Measurements from ENCODE around the gene KLF2. TPM values are rescaled to one million over a fixed set of nuclear protein-coding genes. Genes with fewer than 3 reads are reported as not detected.

Gene KLF2
- total RNA-seq, 1 experiment from 2014 or later, result 1.9 TPM

GRCh38 chr19:16290692-16291091, 33.9 kb upstream of the KLF2 start:
- Histone ChIP-seq H3K9me3 (ENCODE audit: low read depth, low read length, poor library complexity, severe bottlenecking) (no peaks in the 10 kb centered on the region), H3K27ac (ENCODE audit: low read depth, low read length, poor library complexity, severe bottlenecking) (no peak overlapping the region), H3K36me3 (ENCODE audit: insufficient read depth, low read length, poor library complexity, severe bottlenecking) (no peaks in the 10 kb centered on the region), H3K4me1 (ENCODE audit: insufficient read depth, low read length, poor library complexity, severe bottlenecking) (peaks cover 6% of the 10 kb centered on the region), H3K4me3 (ENCODE audit: low read depth, low read length, poor library complexity, severe bottlenecking) (no peak overlapping the region), H3K27me3 (replicated peaks; ENCODE audit: insufficient read depth, low read depth, low read length, poor library complexity) (no peaks in the 10 kb centered on the region)
- DNase-seq (ENCODE audit: low spot score), result no peak
- BruUV-seq (replicated peaks), result no TSS peak
- POLR2A ChIA-PET (ENCODE audit: low non-redundant PET), result no interaction called here
- intact Hi-C loops (cut with micrococcal nuclease; ENCODE audit: unreplicated experiment), result no loop called here
- TF ChIP-seq CTCF (conservative IDR thresholded peaks at IDR 0.05; ENCODE audit: low read depth, low read length) (no peak), EZH2 (IDR thresholded peaks at IDR 0.05; ENCODE audit: borderline replicate concordance, low read depth, low read length, poor library complexity, severe bottlenecking) (no peak)
- CTCF ChIA-PET, result no interaction called here

- no TSS peak for BruUV-seq (replicated peaks)
Measured at GRCh38 chr19:16293118-16294091, 31.2 kb upstream of the KLF2 start.

GRCh38 chr19:16295057-16295456, 29.6 kb upstream of the KLF2 start:
- intact Hi-C loops (cut with micrococcal nuclease; ENCODE audit: unreplicated experiment), result no loop called here

More at GRCh38 chr19:16293118-16294091, 31.2 kb upstream of the KLF2 start:
- ChIA-PET CTCF (no interaction called here), POLR2A (ENCODE audit: low non-redundant PET) (no interaction called here)
- no peaks in the 10 kb centered on the region for H3K27me3 ChIP-seq (replicated peaks; ENCODE audit: insufficient read depth, low read depth, low read length, poor library complexity)
- H3K4me1 ChIP-seq (ENCODE audit: insufficient read depth, low read length, poor library complexity, severe bottlenecking), result no peaks in the 10 kb centered on the region
- H3K27ac ChIP-seq (ENCODE audit: low read depth, low read length, poor library complexity, severe bottlenecking), result no peak overlapping the region
- H3K36me3 ChIP-seq (ENCODE audit: insufficient read depth, low read length, poor library complexity, severe bottlenecking), result no peaks in the 10 kb centered on the region
- intact Hi-C loops (cut with micrococcal nuclease; ENCODE audit: unreplicated experiment), result no loop called here
- DNase-seq (ENCODE audit: low spot score), result no peak
- no peak overlapping the region for H3K4me3 ChIP-seq (ENCODE audit: low read depth, low read length, poor library complexity, severe bottlenecking)
- H3K9me3 ChIP-seq (ENCODE audit: low read depth, low read length, poor library complexity, severe bottlenecking), result no peaks in the 10 kb centered on the region
- TF ChIP-seq EZH2 (IDR thresholded peaks at IDR 0.05; ENCODE audit: borderline replicate concordance, low read depth, low read length, poor library complexity, severe bottlenecking) (no peak), CTCF (conservative IDR thresholded peaks at IDR 0.05; ENCODE audit: low read depth, low read length) (no peak)

More at GRCh38 chr19:16295057-16295456, 29.6 kb upstream of the KLF2 start:
- BruUV-seq (replicated peaks), result no TSS peak
- no peak overlapping the region for H3K4me3 ChIP-seq (ENCODE audit: low read depth, low read length, poor library complexity, severe bottlenecking)
- H3K36me3 ChIP-seq (ENCODE audit: insufficient read depth, low read length, poor library complexity, severe bottlenecking), result no peaks in the 10 kb centered on the region
- no peaks in the 10 kb centered on the region for H3K27me3 ChIP-seq (replicated peaks; ENCODE audit: insufficient read depth, low read depth, low read length, poor library complexity)
- POLR2A ChIA-PET (ENCODE audit: low non-redundant PET), result no interaction called here
- no peaks in the 10 kb centered on the region for H3K4me1 ChIP-seq (ENCODE audit: insufficient read depth, low read length, poor library complexity, severe bottlenecking)
- no peak for DNase-seq (ENCODE audit: low spot score)
- H3K9me3 ChIP-seq (ENCODE audit: low read depth, low read length, poor library complexity, severe bottlenecking), result no peaks in the 10 kb centered on the region
- TF ChIP-seq CTCF (conservative IDR thresholded peaks at IDR 0.05; ENCODE audit: low read depth, low read length) (no peak), EZH2 (IDR thresholded peaks at IDR 0.05; ENCODE audit: borderline replicate concordance, low read depth, low read length, poor library complexity, severe bottlenecking) (no peak)
- CTCF ChIA-PET, result no interaction called here
- no peak overlapping the region for H3K27ac ChIP-seq (ENCODE audit: low read depth, low read length, poor library complexity, severe bottlenecking)

Data from A673 (cell line).